Breast epithelium (tissue), 3 donors: ENCODE results near the gene SPOUT1.

Experiments used
- CTCF ChIP-seq, 3 donors: fragments of 450-650 bp; IDR thresholded peaks; one replicate each; pipeline ENCODE4 v1.5.1; 2016 to 2017; ENCODE audit warnings: antibody characterized with exemption in 3 of 3, mild to moderate bottlenecking in 3 of 3, moderate library complexity in 3 of 3
- POLR2A ChIP-seq: fragments of 450-650 bp; IDR thresholded peaks from one replicate; pipeline ENCODE4 v1.6.1; 2016; ENCODE audit warnings: antibody characterized with exemption, mild to moderate bottlenecking, moderate library complexity
- POLR2AphosphoS5 ChIP-seq, 3 donors: sonication (generic); formaldehyde crosslinking; IDR thresholded peaks; one replicate each; pipeline ENCODE4 v1.6.1; 2017; ENCODE audit warnings: antibody characterized with exemption in 3 of 3

GRCh38 chr9:128823362-128823902, 6.2 kb downstream of the SPOUT1 start:
- no peak for TF ChIP-seq POLR2A
- no peak for TF ChIP-seq CTCF (IDR thresholded peaks at IDR 0.05)
- TF ChIP-seq POLR2AphosphoS5 (IDR thresholded peaks at IDR 0.05) = no peak
